ENCODE data around the gene ATP2C1.

ATP2C1 gene

DNA sequence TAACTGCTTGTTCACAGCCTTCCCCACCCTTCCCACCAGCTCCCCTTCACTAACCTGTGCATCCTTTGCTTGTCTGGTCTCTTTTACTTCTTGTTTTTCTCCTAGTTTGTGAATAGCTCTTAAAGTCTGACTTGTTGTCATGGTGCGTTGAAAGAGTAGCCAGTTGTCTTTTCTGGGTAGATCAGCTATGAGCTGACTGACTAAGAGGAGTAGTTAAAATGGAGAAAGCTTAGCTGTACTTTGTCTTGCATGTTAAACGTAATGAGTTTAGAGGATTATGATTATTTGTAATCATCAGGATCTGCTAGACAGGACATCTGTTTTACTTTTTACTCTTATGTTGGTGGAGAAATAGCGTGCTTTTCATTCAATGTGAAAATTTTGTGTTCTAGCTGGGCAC lies 35.9 kb downstream of the ATP2C1 start:
- TF ChIP-seq, protein P1, sequence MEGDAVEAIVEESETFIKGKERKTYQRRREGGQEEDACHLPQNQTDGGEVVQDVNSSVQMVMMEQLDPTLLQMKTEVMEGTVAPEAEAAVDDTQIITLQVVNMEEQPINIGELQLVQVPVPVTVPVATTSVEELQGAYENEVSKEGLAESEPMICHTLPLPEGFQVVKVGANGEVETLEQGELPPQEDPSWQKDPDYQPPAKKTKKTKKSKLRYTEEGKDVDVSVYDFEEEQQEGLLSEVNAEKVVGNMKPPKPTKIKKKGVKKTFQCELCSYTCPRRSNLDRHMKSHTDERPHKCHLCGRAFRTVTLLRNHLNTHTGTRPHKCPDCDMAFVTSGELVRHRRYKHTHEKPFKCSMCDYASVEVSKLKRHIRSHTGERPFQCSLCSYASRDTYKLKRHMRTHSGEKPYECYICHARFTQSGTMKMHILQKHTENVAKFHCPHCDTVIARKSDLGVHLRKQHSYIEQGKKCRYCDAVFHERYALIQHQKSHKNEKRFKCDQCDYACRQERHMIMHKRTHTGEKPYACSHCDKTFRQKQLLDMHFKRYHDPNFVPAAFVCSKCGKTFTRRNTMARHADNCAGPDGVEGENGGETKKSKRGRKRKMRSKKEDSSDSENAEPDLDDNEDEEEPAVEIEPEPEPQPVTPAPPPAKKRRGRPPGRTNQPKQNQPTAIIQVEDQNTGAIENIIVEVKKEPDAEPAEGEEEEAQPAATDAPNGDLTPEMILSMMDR (IDR thresholded peaks at IDR 0.05) = no peak

DNA sequence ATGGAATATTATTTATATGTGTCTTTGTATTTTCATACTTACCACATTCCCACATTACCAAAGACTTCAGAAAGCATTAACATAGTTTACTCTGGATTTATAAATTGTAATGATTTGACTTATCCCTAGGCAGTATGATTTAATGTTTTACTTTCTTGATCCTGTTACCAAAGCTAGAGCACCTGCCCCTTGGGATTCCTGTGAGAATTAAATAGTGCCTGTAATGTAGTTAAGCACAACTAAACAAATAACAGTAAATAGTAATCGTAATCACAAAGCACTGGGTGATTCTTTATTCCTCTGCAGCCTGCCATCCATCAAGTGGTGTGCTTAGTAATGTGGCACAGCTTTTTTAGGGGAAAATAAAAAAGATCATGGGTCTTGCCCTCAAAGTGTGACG lies 39.1 kb downstream of the ATP2C1 start:
- TF ChIP-seq, protein P1 (IDR thresholded peaks at IDR 0.05) = no peak

DNA sequence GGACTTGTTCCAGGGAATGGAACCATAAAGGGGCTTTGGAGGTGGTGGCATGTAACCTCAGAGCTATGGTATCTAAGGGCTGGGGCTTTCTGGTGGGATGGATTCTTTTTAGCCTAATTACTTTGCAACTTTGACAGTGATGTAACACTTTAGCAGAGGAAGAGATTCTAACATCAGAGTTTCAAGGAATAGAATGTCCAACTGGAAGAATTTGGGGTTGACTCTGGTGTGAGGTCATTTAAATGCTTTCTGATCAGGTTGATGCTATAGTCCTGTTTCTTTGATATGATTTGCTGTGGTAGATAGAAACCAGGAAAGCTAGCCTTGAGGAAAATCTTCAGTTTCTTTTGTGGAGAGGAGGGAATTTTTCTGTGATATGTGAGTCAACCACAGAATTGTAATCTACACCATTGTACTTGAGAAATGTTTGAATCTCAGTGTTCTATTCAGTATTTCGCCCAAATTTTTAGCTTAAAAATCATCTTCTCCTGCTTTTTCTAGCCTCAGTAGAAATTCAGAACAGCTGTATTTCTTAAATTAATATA lies 40.0 kb downstream of the ATP2C1 start:
- TF ChIP-seq, protein P1 (IDR thresholded peaks at IDR 0.05) = no peak

DNA sequence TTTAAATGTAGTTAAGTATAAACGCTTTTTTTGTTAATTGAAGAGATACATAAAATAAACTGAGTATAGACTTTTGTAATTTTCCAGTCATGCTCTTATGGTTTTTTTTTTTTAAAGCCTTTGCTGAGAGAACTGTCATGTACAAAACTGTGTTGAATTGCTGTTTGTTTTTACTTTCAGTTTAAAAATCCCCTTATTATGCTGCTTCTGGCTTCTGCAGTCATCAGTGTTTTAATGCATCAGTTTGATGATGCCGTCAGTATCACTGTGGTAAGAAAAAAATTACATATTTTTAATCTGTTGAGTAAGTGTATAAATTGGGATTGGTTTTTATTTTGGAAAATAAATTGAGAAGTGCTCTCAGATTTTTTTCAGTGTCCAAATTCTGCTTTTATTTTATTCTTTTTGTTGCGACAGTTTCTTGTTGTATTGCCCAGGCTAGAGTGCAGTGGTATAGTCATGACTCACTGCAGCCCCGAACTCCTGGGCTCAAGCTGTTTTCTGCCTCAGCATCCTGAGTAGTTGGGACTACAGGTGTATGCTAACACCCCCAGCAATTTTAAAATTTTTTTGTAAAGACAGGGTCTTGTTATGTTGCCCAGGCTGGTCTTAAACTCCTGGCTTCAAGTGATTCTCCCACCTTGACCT lies 40.7 kb downstream of the ATP2C1 start:
- TF ChIP-seq, protein P1 (IDR thresholded peaks at IDR 0.05) = no peak

DNA sequence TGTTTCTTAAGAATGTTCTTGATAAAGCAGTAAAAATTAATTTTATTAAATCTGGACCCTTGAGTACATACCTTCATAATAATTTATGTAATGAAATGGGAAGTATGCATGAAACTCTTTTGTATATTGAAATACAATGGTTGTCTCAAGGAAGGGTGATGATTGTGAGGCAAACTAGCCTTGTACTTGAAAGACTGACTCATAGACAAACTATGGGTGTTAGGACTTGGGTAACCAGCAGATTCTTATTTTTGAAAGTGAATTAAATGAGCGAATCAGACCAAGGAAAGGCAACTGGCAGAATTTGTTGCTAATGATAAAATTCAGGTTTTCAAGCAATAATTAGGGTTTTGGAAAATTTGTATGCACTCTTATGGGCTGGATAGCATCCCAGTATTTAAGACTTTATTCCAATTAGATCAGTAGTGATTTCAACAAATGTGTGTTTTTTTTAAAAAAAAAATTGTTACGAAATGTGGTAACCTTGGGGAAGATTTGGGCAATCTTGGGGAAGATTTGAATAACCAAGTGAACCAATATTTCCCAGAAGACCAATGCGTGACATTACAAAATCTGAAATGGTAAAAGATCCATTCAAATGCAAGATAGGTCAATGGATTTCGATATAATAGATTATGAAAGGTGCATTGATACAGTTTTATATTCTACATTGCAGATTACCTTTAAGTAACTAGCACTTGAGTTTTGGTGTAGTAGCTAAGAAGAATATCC lies 42.0 kb downstream of the ATP2C1 start:
- TF ChIP-seq, protein P1 (IDR thresholded peaks at IDR 0.05) = no peak

DNA sequence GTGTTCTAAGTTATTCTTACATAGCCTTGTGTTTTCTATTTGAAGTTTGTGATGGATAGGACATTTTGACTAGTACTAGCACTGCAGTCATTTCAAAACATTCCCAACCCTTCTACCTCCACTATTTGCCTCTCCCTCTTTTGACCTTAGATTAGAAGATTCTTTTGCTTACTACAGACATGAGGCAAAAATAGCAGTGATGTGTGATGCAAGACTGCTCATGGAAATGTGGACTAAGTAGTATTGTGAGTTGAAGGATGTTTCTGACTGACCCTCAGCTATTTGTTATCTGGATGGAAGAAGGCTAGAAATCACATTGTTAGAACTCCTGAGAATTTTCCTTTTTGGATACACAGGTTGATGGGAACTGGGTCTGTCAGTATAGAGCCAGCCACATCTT lies 45.9 kb downstream of the ATP2C1 start:
- TF ChIP-seq, protein P1 (IDR thresholded peaks at IDR 0.05) = no peak

DNA sequence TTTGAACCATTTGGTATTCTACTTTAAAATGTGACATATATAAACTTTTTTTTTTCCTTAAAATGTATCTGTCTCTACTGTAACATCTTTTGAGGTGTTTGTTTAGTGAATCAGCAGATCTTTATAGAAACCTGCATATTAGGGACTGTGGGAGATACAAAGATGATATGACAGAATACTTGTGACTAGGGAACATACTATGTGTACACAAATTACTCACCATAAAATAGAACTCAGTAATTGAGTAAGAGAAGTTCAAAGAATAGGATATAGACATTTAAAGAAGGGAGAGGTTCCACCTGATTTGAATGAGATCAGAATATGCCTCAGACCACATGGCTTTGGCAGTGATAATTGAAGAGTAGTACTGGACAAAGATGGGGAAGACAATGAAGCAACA lies 47.9 kb downstream of the ATP2C1 start:
- TF ChIP-seq, protein P1 (IDR thresholded peaks at IDR 0.05) = no peak

All from LNCAP (cell line).